NCI-H1105 (cell line): Measurements from ENCODE around the gene BBIP1.
A peak's percentile ranks its signal among the peaks of the same experiment; 100 is the strongest.

Experiments
- DNase-seq: peaks from one replicate; lab custom pipeline; 2025; lab: John Stamatoyannopoulos, UW

The BBIP1 gene

DNA sequence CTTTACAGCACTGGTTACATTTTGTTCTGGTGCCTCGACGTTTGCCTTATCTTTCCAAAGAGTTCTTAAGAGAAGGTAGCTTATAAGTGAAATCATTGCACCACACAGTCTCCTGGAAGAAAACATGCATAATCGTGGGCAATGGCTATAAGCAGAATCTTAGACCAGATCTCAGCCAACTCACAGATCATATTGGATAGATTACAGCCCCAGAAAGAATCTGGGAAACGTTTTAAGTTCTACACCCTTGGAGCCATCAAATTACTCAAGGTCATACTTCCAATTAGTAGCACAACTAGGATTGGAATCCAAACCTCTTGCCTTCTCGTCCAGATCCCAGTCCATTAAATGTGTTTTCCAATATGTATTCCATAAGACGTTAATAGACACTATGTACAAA is 56.0 kb downstream of the BBIP1 start:
- no peak for DNase-seq

DNA sequence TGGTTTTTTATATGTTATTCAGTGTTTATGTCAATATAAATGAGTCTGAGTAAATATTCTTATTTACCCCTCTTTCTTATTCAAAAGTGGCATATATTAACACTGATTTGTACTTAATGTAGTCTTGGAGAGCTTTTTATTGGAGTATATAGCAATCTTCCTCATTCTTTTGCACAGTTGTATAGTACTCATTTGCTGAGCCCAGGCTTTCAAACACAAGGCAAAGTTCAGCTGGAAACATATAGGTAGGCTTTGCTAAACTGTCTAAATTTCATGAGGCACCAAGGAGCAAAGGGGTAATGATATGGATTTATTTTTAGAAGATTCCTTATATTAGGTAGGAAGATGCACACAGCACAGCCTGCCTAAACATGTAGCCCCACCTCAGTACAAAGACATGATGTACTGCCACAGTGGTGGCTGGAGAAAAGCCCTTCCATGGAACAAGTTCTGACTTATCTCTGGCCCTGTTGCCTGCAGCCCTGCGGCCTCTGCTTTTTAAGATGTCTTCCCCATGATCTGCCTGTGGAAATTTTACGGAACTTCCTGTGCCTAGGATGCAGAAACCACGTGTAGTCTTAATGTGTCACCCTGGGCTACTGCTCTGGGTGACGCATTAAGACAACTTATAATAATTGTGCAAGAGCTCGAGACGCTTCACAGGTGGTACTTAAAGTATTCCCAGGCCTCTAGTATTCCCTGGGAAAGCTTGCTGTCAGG is 56.9 kb downstream of the BBIP1 start:
- DNase-seq: no peak

DNA sequence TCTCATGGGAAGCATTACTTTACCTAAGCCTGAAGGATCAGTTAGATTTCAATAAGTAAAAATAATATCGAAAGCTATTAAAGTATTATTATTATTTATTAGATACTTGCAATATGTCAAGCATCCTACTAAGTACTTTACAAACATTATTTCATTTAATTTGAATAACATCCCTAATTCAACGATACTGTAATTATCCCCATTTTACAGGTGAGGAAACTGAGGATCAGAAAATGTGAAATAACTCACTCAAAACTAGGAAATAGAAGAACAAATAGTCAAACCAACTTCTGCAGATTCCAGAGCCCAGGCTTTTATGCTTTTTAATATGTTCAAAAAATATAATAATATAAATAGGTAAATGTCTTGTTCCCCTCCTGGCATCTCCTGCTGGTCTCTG is 57.5 kb downstream of the BBIP1 start:
- DNase-seq: no peak

DNA sequence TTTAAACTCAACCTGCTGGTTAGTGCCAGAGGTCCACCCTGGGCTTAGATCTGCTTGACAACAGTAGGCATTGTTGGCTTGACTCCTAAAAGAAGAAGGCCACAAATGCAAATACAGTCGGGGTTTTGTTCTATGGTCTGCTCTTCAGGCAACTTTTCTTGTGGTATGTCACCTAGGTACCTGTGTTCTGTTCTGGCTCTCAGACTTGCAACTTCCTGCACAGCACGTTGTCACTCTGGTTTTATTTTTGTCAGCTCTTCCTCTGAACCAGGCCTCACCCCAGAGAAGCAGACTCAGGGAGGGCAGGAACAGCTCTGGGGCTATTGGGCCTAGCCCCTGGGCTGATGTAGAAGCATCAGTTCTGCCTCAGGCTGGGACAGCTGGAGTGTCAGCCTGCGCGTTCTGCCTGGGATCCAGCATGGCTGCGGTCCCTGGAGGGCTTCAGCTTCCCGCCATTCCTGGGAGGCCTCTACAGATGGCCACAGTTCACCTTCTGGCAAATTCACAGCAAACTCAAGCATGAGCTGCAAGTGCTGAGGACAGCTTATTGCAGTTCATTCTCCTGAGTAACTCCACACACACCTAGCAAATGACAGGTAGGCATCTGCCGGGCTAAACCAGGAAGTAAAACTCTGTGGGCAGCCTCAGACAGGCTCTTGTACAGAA is 58.3 kb downstream of the BBIP1 start:
- no peak for DNase-seq

DNA sequence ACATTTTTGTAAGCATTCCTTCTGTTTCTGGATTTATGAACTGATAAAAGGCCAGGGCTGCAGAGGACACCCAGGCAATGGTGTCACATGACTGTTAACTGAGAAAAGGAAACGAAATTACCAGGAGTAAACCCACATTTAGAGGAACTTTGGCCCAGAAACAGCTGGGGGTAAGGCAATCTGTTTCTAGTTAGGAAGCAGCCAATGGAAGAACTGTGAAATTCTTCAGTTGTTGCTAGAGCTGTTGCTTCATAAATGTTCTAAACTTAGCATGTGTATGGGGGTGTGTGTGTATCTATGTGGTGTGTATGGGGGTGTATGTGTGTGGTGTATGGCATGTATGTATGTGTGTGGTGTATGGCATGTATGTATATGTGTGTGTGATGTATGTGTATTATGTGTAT is 59.0 kb downstream of the BBIP1 start:
- DNase-seq: no peak

DNA sequence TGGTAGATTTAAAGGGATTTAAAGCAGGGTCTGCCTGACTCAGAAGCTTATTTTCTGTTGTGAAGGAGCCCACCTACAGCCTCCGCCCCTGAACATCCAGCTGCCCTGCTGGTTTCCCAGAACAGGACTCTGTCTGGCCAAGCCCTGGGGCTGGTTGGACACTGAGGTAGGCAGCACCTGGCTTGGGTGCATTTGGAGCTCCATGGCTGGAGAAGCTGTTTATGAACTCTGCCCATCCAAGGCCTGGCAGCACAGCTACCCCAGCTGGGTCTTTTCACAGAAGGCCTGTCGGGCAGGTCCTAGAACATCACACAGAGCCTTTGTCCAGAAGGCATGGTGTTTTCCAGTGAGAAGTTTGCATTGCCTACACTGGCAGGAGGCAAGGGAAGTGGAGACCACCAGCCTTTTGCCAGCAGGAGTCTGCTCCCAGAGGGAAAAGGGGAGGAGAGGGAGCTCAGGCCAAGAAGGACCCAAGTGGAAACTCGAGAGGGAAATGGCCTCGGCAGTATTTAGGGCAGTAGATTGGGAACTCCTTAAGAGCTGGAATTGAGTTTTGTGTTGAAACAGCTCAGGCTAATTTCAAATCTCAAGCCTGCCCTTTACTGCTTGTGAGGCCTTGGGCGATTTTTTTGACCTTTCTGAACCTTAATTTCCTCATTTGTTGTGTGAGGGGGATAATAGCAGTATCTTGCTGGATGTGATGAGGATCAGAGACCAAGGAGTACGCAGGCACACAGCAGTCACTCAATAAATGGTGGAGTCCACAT is 59.6 kb downstream of the BBIP1 start:
- no peak for DNase-seq

DNA sequence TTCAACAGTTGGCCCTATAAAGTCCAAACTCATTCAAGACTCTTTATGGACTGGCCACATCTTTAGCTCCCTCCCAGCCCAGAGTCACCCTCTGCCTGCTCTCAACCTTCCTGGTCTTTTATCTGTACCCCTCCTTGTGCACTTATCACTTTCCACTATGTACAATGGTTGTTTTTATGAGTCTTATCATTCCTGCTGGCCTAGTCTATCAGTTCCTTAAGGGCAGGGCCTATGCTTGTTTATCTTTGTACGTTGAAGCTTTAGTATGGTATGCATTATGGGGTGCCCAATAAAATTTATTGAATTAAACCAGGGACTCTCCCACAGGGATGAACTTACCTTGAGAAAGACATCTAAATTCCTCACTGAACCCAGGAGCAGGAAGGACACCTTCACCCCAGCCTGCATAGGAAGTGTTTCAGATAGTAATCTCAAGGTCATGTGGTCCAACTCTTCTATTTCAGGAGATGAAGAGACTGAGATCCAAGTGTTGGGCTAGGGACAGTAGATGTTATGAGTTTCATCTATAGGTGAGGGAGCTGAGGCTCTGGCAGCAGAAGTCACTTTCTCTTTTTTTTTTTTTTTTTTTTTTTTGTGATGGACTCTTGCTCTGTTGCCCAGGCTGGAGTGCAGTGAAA is 60.6 kb downstream of the BBIP1 start:
- DNase-seq: no peak

DNA sequence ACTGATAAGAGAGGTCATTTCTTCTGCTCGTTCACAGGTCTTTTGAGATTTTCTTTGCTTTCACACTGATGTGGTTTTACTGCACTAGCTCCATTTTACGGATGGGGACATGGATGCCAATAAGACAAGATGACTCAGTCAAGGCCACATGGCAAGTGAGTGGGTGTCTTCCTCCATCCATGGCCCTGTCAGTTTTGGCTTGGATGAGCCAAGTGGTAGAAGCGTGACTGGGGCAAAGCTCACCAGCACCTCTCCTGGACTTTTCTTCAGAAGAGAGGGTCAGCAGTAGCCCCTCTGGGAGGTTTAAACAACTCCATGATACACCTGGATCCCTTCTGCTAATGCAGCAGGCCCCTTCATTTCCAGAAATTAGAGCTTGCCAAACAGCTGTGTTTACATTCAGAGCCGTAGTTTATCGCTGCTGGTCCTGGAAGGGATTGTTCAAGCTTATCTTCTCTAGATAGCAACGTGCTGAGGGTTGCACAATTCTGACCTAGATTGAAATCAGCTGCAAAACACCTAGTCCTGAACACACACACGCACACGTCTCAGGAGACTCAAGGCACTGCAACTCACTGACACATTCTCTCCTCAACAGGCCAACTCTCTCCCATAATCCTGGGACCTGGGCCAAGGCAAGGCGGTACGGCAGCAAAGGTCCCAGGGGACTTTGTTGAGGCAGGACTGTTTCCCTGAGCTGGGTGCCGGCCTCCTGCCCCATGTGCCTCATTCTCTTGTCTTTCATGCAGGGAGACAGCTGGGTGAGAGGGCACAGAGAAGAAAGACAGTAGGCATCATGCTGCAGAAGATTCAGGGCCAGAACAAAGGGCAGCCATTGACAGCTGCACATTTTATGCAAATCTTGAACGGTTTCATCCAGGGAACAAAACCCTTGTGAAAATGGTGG is 61.5 kb downstream of the BBIP1 start:
- peak; percentile 52 for DNase-seq

DNA sequence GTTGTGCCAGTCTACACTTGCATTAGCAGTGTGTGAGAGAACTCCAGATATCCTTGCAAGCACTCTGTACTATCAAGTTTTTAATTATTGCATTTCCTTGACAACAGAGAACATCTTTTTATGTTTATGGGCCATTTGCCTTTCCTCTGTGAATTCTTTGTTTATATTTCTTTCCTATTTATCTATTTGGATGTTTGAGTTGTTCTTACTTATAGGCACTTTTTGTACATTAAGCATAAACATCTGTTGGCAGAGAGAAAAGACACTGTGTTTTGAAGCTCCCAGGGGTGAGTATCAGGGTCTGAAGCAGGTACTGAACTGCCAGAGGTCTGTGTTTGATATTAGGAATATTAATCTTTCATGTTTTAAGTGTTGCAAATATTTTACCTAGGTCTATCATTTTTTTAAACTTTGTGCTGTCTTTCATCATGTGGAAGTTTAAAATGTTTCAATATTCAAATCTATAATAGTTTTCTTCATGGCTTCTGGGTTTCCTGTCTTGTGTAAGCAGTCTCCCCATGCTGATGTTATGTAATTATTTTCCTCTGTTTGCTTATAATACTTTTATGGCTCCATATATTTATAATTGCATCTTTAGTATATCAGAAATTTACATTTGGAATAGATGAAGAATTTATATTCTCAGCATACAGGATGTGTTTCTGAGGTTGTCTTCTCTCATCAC is 64.9 kb downstream of the BBIP1 start:
- DNase-seq: no peak

DNA sequence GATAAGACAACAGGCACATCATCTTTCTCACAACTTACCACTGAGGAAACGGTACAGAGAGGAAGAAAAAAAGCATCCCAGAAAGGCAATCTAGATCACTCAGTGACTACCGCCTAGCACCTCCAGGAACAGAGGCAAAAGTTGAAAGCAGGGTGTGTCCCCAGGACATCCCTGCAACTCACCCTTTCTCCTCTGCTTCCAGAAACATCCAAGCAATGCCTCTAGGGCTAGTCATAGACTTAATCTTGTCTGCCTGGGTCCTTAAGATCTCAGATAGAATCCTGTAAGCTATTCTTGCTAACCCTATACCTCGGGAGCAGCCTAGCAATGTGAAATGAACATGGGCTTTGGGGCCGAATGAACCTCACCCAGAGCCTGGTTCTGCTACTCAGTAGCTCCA is 66.0 kb downstream of the BBIP1 start:
- DNase-seq: no peak

DNA sequence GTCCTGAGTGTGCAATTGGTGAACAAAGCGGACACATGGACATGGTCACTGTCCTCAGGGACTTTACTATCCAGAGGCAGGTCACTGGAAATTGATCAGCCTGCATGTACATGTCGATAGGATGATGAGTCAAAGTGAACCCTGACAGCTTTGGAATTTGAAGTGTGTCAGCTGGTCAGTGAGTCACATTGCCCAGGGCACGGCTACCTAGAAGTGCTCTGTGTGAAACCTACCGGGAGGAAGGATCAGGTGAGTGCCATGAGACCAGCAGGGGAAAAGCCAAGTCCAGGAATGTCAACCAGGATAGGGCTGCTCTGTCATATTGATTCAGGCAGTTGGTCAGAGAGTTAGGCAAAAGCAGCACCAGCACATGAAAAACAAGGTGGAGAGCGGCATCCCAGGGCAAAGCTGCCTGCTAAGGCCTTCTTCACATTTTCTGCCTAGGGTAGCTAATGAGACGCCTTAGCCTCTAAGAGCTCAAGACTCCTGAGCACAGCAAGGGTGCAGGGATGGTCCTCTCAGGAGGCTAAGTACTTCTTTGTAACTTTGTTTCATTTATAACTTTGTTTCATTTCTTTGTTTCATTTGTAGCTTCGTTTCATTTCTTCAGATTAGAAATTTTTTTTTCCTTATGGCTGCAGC is 66.6 kb downstream of the BBIP1 start:
- no peak for DNase-seq

DNA sequence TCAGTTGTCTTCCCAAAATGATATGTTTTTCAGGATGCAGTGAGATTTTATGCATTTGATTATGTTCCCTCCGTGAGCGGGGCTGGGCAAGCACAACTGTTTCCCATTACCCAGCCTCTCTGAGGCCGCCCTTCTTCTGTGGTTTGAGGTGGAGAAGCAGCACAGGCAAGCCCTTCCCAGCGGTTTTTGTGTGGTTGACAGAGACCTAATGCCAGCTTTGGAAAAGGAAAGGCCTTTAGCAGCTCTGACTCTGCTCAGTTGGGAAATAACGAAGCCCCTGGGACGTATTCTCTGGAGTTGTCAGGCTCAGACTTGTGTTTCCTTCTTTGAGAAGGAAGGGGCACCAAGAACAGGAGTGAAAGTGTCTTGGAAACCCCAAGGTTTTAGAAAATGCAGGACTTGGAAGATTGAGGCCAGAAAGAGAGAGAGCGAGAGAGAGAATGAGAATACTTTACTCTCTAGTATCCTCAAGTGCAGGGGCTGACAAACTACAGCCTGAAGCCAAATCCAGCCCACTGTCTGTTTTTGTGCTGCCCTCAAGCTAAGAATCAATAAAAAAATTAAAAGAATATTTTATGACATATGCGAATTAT is 67.9 kb downstream of the BBIP1 start:
- DNase-seq: no peak

DNA sequence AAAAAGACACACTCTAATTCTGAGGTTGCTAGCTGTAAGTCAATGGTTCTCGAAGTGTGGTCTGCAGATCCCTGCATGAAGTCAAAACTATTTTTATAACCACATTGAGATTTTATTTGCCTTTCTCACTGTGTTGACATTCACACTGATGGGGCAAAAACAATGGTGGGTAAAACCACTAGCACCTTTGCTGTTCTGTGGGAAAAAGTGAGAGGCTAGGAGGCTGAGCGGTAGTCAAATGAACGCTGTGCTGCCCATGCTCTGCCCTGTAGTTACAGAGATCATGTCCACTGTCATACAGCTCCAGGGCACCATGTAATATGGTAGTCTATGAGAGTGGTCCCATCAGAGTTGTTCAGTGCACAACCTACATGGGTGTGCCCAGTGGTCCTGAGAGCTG is 68.9 kb downstream of the BBIP1 start:
- no peak for DNase-seq
